ENCODE data around the gene NLRP6. TPM values are rescaled to one million over a fixed set of nuclear protein-coding genes. Genes with fewer than 3 reads are reported as not detected.
A peak's percentile ranks its signal among the peaks of the same experiment; 100 is the strongest.

Gene NLRP6
- total RNA-seq, 1 experiment from 2014 or later = not detected

GRCh38 chr11:304915-305843 is 27.0 kb downstream of the NLRP6 start:
- H3K18ac ChIP-seq (ENCODE audit: insufficient read length, low read depth, low read length) = no peak overlapping the region
- Mint-ChIP-seq H3K9me3 (peaks cover 2 to 10% of the 10 kb centered on the region in 2 experiments; a peak in 3 of 5 replicates), H3K27ac (peak overlapping the region; percentile 91 to 96 (median 96)), H3K36me3 (ENCODE audit: insufficient read depth in 1 of 3, low read depth in 3 of 3) (peaks cover 0 to 10% (median 9%) of the 10 kb centered on the region in 3 experiments; a peak in 6 of 7 replicates), H3K27me3 (ENCODE audit: low read depth) (no peaks in the 10 kb centered on the region), H3K4me3 (peak overlapping the region; percentile 19 to 63; a peak in 4 of 5 replicates), H3K4me1 (peaks cover 65 to 78% of the 10 kb centered on the region in 2 experiments)
- H2AK5ac ChIP-seq (ENCODE audit: insufficient read length, low read length) = no peak overlapping the region
- no peak overlapping the region for H4K91ac ChIP-seq (ENCODE audit: insufficient read length, low read depth, low read length)
- no CpG with 5 or more reads among the region's 19 CpGs for WGBS (ENCODE audit: extremely low coverage, insufficient read length, low lambda C conversion rate)
- H4K5ac ChIP-seq (ENCODE audit: insufficient read length, low read depth, low read length) = no peak overlapping the region
- no peak overlapping the region for H2BK12ac ChIP-seq (ENCODE audit: insufficient read length, low read depth, low read length)
- peaks cover 18% of the 10 kb centered on the region; the same call in 1 of the 2 replicates for H3K4me1 ChIP-seq (ENCODE audit: insufficient read depth, low read length)
- no peaks in the 10 kb centered on the region for H4K20me1 ChIP-seq (ENCODE audit: control insufficient read depth, insufficient read depth, insufficient read length)
- no peak overlapping the region for H2BK5ac ChIP-seq (ENCODE audit: insufficient read length, low read length)
- H3K79me2 ChIP-seq (ENCODE audit: insufficient read depth, low read length) = no peaks in the 10 kb centered on the region
- no peaks in the 10 kb centered on the region for H3K27me3 ChIP-seq (ENCODE audit: insufficient read depth, low read length)
- no peaks in the 10 kb centered on the region for H3K79me1 ChIP-seq (ENCODE audit: insufficient read depth, low read depth, low read length, poor library complexity, severe bottlenecking)
- DNase-seq = peak; percentile 75
- H3K23ac ChIP-seq (ENCODE audit: insufficient read length, low read depth, low read length) = no peak overlapping the region
- H3K4me2 ChIP-seq (ENCODE audit: insufficient read depth, insufficient read length, low read length) = peak overlapping the region; percentile 40
- H2BK15ac ChIP-seq (ENCODE audit: low read depth, low read length) = no peak overlapping the region
- H2BK20ac ChIP-seq (ENCODE audit: low read depth, low read length, poor library complexity, severe bottlenecking) = no peak overlapping the region
- H2BK120ac ChIP-seq (ENCODE audit: low read depth, low read length, poor library complexity, severe bottlenecking) = no peak overlapping the region
- peaks cover 2% of the 10 kb centered on the region for H3K23me2 ChIP-seq (ENCODE audit: insufficient read length, low read depth, low read length, poor library complexity, severe bottlenecking)
- no peak overlapping the region for H3K4ac ChIP-seq (ENCODE audit: low read depth, low read length)
- H3T11ph ChIP-seq (ENCODE audit: low read length) = no peak overlapping the region
- no peaks in the 10 kb centered on the region for H3K9me3 ChIP-seq (ENCODE audit: control insufficient read depth, low read depth, low read length)
- peak; percentile 59 for TF ChIP-seq CTCF (conservative IDR thresholded peaks at IDR 0.05)
- H3K27ac ChIP-seq (ENCODE audit: insufficient read length, low read depth, low read length) = peak overlapping the region; percentile 86
- H3K14ac ChIP-seq (ENCODE audit: insufficient read depth, low read length) = no peak overlapping the region
- H2AFZ ChIP-seq (ENCODE audit: low read length) = no peak overlapping the region
- H3K9ac ChIP-seq (ENCODE audit: extremely low read depth, insufficient read length, low read length) = no peak overlapping the region
- no peak overlapping the region for H4K8ac ChIP-seq (replicated peaks; ENCODE audit: insufficient read length, low read depth, low read length)
- peak overlapping the region; percentile 9 for H3K56ac ChIP-seq (ENCODE audit: insufficient read length, low read depth, low read length)

Measured in H9 (cell line).